ENCODE data around the gene GRIP2.

The GRIP2 gene

DNA sequence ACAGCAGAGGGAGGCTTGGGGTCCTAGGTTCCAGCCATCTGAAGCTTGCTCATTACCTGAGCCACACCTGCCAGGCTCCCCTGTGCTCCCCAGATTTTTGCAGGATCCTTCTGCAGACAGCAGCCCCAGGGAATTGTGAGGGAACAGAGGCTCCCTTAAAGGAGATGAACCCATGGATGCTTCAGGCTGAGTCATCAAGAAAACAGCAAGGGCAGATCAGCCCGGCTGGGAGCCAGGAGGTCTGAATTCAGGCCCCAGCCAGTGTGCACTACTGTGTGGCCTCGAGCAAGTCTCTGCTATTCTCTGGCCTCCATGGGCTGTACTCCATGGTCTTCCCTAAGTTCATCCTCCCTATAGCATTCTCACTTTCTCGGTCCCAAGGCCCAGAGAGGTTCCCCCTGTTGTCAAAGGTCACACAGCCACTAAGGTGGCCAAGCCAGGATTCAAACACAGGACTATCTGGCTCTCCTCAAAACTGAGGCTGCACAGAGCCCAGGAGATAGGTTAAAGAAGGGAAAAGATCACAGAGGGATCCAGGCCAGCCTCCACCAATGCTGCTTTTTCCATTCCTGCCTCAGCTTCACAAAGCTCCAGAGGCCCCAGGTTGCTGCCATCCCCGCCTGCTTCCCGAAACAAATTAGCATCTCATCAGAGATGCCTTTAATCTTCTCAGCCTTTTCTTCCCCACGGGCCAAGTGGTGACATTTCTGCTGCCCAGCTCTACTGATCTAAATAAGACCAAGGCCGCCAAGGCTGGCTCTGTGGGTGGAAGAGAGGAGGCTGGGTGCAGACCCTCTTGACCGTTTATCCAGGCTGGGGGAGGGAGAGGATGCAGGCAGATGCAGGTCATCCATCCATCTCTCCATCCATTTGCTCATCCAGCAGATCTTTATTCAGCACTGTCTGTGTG, 21.2 kb upstream of the GRIP2 start:
- peak; percentile 55 for DNase-seq (ENCODE audit: low read depth)

DNA sequence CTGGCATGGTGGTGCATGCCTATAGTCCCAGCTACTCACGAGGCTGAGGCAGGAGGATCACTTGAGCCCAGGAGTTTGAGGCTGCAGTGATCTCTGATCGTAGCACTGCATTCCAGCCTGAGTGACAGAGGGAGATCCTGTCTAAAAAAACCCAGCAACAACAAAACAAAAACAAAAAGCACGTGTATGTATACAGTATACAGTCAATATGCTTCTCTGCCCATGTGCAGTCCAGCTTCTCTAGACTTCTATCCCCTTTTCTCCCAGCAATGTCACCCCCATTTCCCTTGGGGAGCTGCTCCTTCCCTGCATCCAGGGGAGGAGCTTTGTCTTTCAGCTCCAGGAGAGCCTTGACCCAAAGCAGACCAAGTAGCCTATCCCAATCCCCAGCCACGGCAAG, 20.0 kb upstream of the GRIP2 start:
- no peak for DNase-seq (ENCODE audit: low read depth)

DNA sequence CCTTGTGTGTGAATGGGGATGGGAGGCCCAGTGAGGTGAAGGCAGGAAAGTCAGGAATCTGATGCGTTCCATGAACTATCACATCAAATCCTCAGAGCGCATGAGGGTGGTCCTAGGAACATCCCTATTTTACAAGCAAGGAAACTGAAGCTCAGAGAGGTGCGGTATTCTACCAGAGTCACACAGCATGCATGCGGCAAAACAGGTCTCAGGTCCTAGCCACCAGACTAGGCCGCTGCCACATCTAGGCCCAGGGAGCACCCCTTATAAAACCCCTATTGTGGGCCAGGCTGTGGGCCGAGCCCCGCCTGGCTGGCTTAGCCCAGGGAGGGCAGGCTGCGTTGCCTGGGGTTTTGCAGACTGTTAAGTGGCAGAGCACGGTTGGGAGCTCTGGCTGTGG, 17.9 kb upstream of the GRIP2 start:
- no peak for DNase-seq (ENCODE audit: low read depth)

DNA sequence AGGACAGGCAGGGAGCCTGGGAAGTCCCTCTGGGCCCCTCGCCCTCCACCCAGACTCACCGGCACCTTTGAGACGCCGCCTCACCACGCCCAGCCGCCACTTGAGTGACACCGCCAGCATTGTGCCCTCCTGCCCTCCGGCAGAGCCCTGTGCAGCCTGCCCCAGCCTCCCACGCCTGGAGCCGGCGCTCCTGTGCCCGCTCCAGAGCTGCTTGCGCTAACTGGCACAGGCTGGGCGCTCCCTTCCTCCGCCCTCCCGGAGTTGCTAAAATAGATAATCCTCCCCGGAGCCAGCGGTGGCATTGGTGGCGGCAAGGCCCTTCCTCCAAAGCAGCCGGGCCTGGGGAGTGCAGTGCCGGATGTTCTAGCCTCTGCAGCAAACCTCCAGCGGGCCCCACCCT, 15.7 kb upstream of the GRIP2 start:
- no peak for DNase-seq (ENCODE audit: low read depth)

DNA sequence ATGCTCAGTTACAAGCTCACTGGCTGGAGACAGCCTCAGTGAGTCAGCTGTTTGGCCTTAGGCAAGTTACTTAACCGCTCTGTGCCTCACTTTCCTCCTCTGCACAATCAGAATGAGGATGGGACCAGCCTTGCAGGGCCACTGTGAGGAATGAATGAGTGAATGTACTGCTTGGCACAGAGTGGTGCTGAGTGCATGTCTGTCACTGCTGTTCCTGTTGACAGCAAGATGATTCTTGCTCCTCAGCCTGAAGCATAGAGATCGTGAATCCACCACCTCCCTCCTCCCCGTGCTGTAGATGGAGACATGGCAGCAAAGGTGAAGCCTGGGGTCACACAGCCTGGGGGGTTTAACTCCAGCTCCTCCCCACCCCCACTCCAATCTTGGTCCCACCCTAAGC, 14.6 kb upstream of the GRIP2 start:
- DNase-seq (ENCODE audit: low read depth), result no peak

DNA sequence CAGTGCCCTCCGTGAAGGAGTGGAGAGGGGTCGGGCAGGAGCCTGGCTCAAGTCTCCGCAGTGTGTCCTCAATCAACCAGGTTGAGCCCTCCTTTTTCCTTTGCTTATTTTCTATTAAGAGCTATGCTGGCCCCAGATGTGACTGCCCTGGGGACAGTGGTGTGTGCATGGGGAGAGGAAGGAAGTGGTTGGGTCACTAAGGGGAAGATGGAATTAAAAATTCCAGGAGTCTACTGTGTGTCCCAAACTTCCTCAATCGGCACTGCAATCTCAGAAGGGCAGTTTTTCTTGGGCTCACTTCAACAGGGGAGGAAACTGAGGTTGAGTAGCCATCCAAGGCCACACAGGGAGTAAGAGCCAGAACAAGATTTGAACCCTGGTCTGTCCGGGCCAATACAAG, 13.7 kb upstream of the GRIP2 start:
- no peak for DNase-seq (ENCODE audit: low read depth)

DNA sequence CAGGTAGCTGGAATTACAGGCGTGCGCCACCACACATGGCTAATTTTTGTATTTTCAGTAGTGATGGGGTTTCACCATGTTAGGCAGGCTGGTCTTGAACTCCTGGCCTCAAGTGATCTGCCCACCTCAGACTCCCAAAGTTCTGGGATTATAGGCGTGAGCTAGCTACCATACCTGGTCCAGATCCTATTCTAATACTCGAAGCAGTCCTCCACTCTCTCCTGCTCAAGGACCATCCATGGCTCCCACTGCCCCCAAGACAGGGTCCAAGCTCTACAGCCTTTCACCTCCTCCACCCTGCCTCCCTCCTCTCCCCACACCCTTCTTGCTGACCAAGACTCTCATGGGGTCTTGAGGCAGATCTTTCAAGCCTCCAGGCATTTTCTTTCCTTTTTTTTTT, 12.6 kb upstream of the GRIP2 start:
- DNase-seq (ENCODE audit: low read depth), result no peak

DNA sequence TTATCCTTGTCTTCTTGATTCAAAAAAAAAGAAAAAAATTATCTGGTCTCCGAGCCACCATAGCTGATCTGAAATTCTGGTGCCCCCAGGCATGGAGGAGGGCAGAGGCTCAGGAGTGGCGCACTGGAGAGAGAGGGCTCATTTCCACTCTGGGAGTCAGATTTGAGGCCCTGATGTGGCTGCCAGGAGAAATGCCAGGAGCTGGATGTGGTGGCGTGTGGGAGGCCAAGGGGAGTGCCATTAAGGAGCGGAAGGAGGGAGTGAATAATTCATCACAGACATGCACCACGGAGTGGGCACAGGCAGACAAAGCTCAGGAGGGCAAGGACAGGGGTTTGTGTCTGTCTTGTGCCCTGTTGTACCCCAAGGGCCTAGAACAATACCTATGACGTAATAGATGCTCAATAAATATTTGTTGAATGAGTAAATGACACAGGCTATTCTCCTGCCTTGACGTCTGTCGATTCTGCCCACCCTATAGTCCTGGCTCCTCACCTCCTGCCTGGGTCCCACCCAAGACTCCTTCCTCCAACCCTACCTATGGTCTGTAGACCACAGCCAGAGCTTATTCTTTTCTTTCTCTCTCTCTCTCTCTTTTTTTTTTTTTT, 12.0 kb upstream of the GRIP2 start:
- no peak for DNase-seq (ENCODE audit: low read depth)

DNA sequence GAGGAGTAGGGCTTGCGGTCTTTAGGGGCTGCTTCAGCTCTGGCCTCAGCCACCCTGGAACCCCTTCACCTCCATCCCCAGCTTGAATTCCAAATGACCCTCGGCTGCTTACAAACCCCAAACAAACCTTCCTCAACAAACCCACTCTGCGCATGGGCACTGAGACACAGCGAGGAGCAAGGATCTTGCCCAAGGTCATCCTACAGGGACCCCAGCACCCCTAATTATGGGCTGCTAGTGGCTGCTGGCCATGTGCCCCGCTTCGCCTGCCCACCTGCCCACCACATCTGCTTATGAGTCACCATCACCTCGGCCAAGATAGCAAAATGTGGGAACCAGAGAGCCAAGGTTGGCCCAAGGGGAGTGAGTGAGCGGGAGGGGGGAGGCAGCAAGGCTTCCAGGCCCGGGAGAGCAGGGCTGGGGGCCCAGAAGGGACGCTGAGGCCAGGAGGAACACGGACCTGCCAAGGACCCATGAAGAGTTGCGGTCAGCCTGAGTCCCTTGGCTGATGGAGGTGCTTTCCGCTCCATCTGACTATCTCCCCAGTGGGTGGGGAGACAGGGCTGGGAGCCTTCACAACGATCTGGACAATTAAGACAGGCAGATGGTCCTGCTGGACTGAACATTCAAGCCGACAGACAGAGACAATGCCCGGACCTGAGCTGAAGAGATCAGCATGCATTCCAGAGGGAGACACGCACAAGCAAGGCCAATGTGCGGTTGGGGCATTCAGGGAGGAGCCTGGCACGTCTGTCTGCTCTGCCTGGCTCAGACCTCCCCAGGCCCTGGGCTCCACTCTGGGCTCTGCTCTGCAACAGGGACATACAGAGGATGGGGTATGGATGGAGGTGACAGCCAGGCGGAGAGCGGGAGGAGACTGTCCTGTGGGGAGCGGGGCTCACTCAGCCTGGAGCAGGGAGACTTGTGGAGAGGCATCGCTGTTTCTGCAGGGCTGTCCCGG, 10.8 kb upstream of the GRIP2 start:
- peak; percentile 11 for DNase-seq (ENCODE audit: low read depth)

DNA sequence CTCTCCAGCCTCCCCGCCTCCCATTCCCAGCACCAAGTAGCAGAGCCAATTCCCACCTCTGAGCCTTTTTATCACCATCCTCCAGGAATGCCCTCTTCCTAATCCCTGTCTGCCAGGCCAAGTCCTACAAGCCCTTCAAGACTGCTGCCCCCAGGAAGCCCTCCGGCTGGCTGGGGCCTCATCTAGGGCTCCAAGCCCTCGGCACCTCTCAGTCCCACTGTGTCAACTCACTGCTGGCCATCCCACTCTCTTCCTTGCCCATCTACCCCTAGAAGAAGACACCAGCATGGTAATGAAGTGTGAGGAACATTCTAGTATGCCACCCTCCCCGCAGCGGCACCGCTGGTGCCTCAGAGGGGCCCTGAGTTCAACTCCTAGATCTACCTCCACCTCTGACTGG, 10.0 kb upstream of the GRIP2 start:
- no peak for DNase-seq (ENCODE audit: low read depth)

DNA sequence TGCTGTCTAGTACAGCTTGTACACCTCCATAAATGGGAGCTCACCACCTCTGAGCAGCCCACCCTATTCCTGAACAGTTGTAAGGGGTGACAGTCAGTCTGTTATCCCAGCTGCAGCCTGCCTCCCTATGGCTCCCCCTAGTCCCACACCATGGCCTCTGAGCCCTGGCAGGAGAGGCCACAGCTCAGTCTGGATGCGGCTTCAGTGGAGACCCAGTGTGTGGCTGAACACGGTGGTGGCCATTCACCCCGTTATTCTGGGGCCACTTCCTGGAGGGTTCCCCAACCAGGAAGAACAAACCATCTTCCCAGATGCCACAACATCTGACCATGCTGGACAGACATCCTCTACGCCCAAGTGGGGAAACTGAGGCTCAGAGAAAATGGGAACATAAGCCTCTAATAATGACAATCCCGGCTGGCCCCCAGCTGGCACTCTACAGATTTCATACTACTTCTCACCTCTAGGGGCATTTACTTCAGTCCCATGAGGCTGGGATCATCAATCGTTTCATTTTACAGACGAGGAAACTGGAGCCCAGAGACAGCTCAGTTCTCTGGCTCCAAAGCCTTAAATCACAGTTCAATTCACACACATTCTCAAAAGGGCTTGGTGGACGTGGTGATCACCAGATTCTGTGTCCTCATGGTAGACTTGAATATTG, 9.2 kb upstream of the GRIP2 start:
- DNase-seq (ENCODE audit: low read depth), result peak; percentile 32

DNA sequence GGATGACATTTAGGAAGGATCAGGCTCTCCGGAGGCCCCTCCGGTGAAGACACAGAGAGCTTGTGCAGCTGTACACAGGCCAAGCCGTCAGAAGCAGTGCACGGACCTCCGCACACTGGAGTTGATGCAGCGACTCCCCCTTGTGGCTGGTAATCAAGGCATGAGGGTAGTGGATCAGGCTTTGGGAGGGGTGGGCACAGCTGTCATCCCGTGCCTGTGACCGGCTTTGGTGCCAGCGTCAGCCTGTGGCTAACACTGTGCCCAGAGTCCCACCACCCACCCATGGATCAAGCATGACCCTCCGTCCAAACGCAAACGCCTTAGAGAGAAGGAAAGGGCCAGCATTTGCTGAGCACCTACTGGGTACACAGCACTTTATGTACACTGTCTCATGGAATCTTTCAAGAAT, 8.2 kb upstream of the GRIP2 start:
- DNase-seq (ENCODE audit: low read depth), result peak; percentile 63

DNA sequence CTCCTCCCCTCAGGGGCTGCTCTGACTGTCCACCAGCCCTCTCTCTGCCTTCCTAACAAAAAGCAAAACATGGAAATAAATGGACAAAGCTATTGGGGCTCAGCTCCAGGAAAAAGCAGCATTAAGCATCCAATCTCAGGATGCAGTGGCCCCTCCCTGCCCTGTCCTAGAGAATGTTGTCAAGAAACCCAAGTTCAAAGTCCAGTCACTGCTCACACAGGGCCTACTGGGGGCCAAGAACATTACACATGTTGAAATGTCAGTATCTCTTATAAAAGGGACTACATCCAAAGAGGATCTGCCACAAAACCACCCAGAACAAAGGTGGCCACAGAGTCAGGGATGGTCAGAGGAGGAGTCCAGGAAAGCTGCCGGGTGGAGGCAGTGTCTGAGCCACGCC, 7.6 kb upstream of the GRIP2 start:
- DNase-seq (ENCODE audit: low read depth), result no peak

DNA sequence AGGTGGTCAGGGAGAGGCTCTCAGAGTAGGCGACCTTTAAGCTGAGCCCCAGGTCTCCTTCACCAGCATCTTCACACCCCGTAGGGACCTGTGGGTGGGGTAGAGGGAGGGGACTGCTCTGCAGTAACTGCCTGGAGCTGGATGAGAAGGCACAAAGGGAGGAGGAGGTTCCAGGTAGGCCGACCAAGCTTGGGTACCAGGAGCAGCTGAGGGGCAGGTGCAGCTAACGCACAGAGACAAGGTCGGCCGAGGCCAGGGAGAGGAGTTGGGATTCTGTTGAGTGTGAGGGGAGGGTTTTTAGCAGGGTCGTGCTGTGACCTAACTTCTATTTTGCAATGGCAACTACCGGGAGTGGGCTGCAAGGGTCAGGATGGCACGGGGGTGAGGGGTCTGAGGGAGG, 5.9 kb upstream of the GRIP2 start:
- DNase-seq (ENCODE audit: low read depth), result no peak

DNA sequence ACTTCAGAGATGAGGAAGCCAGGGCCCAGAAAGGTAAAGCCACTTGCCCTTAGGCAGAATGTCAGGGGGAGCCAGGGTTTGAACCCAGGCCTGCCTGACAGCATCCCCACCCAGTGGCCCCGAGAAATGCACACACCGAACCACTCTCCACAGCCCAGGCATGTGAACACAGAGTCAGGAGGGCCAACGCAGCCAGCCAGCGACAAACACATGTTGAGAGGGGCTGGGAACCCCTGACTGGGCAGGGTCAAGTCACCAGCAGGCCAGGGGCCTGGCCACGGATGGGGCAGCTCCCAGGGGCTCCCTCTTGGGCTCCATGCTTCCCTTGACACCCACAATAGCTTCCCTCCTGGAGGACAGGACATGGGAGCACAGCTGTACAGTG, 5.1 kb upstream of the GRIP2 start:
- DNase-seq (ENCODE audit: low read depth), result no peak

DNA sequence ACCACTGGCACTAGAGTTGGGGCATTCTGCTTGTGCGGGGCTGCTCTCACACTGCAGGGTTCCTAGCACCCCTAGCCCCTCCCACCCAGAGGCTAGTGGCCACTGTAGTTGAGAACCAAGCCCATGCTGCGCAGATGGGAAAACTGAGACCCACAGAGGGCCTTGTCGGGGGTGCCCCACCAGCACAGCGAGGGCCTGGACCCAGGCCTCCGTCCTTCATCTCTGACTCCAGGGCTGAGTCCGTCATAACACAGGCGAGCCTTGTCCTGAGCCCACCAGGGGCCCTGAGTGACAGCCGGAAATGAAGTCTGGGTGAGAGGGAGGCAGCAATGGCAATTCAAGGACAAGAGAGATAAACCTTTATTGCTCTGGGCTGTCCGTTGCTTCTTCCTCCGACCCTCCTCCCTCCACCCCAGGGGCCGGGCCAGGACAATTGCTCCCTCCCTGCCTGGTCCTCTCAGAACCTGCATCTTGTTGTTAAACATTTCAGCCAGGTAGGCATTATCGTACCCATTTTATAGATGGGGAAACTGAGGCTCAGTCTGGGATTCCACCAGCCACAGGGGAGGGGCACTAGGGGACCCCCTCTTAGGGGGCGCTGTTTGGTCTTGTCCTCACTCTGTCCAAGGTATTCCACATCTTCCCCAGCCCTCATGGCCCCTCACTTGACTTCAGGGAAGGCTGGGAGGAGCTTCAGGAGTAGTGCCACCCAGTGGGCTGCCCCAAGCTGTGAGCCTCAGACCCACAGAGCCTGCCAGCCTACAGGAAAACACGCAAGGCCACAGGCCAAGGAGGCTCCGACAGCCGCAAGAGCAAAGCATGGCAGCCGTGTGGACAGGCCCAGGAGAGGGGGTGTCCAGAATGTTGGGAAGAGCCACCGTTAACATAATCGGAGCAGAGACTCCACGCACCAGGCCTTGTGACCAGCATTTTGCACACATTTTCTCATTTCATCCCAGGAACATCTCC, 4.4 kb upstream of the GRIP2 start:
- DNase-seq (ENCODE audit: low read depth), result no peak

DNA sequence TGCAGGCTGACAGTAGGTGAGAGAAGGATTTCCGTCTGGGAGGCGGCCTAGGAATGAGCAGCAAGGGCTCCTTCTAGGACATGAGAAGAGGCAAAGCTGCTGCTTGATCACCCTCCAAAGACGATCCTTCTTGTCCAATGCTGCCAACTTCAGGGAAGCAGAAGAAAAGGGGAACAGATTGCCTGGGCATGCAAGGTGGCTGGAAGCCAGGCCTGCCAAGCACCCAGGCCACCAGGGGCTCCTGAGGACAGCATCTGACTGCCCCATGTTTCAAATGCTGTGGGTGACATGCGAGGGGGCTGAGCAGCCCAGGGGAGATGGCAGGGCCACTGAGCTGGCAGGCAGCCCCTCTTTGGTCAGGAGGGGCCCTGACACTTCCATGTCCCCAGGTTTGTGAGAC, 3.3 kb upstream of the GRIP2 start:
- no peak for DNase-seq (ENCODE audit: low read depth)

DNA sequence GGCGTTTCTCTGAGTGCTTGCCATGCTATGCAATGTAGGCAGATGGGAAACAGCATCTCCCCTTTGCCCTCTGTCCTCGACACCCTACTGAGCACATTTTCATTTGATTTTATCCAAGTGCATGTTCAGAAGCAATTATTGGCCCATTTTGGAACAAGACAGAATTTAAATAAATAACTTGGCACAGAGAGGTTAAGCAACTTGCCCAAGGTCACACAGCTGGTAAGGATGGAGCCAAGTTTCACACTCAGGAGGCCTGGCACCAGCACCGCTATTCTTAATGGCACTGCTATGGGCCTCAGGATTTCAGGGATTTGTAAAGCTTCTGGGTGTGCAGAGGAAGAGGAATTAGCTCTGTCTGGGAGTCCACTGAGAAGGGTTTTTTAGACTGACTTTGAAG, 2.5 kb upstream of the GRIP2 start:
- DNase-seq (ENCODE audit: low read depth), result no peak

DNA sequence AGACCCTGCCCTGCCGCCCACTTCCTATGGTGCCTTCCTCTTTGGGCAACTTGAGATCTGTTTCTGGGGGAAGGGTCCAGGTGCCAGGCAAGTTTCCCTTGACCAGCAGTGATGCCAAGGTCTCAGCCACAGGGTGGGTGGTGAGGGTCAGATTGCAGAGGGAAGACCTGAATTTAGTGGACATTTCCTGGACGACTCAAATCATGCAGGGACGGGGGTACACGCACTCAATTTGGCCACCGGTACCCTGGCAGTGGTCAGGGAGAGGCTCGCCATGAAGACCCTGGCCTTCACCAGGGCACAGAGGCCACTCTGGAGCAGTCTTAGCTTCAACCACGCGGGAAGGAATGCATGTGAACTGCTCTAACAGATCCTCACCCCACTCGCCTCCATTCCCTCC, 1.5 kb upstream of the GRIP2 start:
- no peak for DNase-seq (ENCODE audit: low read depth)

DNA sequence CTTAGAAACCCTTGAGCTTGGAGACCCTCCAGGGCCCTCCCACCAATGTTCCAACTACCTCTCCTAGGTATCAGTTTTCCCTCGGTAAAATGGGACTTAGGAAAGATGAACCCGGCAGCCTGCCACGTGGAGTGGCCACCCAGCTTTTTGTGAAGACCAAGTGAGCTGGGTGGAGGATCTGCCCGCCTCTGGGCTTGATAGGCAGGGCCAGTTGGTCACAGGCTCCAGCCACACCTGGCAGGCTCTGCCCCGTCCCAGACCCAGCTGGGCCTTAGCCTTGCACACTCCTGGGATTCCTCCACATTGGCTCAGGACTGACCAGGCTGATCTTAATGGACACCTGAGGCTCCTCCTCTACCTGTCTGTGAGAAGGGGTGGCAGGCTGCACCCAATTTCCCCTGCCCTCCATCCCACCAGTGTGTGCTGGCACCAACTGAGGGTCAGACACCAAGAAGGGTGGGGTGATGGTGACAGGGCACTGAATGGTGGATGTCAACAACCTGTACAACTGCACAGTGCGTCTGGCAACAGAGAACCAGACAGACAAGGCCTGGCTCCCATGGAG, 761 bp upstream of the GRIP2 start:
- DNase-seq (ENCODE audit: low read depth), result no peak

DNA sequence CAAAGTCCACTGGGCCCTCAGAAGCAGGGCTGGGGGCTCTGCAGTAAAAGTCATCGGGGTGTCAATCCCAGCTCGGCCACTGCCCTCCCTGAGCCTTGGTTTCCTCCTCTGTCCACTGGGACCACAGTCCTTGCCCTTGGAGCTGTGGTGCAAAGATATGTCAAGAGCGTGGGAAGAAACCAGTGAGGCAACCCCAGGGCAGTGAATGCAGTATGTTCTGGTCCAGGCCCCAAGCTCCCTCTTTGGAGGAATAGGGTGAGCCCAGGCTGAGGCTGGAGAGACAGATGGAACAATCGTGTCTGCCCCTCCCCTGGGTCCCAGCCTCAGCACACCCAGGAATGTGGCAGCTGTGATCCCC, 779 bp downstream of the GRIP2 start:
- DNase-seq (ENCODE audit: low read depth), result no peak

Data from iris pigment epithelial cell (primary cell).